ENCODE measurements around the gene PPP1R9A. TPM values are rescaled to one million over a fixed set of nuclear protein-coding genes. Genes with fewer than 3 reads are reported as not detected.

PPP1R9A gene
- total RNA-seq, 2 donors from 2014 or later: 15.1 to 29.4 TPM

- TF ChIP-seq, protein P1, sequence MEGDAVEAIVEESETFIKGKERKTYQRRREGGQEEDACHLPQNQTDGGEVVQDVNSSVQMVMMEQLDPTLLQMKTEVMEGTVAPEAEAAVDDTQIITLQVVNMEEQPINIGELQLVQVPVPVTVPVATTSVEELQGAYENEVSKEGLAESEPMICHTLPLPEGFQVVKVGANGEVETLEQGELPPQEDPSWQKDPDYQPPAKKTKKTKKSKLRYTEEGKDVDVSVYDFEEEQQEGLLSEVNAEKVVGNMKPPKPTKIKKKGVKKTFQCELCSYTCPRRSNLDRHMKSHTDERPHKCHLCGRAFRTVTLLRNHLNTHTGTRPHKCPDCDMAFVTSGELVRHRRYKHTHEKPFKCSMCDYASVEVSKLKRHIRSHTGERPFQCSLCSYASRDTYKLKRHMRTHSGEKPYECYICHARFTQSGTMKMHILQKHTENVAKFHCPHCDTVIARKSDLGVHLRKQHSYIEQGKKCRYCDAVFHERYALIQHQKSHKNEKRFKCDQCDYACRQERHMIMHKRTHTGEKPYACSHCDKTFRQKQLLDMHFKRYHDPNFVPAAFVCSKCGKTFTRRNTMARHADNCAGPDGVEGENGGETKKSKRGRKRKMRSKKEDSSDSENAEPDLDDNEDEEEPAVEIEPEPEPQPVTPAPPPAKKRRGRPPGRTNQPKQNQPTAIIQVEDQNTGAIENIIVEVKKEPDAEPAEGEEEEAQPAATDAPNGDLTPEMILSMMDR (IDR thresholded peaks at IDR 0.05): no peak
- no peak for TF ChIP-seq POLR2A (IDR thresholded peaks at IDR 0.05)
- Histone ChIP-seq H3K4me3 (no peak overlapping the region), H3K9me3 (no peaks in the 10 kb centered on the region), H3K27me3 (replicated peaks; ENCODE audit: insufficient read depth) (no peaks in the 10 kb centered on the region), H3K27ac (no peak overlapping the region), H3K36me3 (no peaks in the 10 kb centered on the region), H3K4me1 (replicated peaks) (no peaks in the 10 kb centered on the region)
- no peak for DNase-seq (ENCODE audit: low spot score)
- intact Hi-C loops (cut with DNase I): no loop called here
Measured at GRCh38 chr7:95056901-95057300, 149.5 kb downstream of the PPP1R9A start.

DNA sequence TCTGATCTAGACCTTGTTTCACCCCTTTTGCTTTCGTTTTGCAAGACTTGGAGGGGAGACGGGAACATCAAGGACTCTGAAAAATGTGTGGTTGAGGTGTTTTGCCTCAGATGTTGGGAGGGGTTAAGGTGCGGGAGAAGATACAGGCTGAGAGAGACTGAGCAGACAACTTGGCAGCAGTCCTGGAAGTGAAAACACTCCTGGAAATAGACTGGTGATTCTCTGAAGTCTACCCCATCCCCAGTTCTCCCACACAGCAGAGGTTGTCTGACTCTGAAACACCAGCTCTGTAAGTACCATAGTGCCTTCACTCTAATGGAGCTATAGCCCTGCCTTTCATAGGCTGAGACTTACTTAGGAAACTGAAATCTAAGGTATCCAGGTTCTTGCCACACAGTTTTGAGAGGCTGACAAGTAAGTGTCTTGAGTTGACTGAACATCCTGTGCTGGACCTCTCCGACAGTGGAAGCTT is 152.5 kb downstream of the PPP1R9A start:
- intact Hi-C loops (cut with DNase I): no loop called here
- TF ChIP-seq, protein P1 (IDR thresholded peaks at IDR 0.05): no peak
- TF ChIP-seq POLR2AphosphoS5 (IDR thresholded peaks at IDR 0.05): no peak
- no peak for TF ChIP-seq POLR2A (IDR thresholded peaks at IDR 0.05)
- 68% methylated on average over 4 of the region's 4 CpGs for WGBS
- no peaks in the 10 kb centered on the region for H3K36me3 ChIP-seq
- H3K27me3 ChIP-seq (replicated peaks; ENCODE audit: insufficient read depth): no peaks in the 10 kb centered on the region
- H3K4me3 ChIP-seq: no peak overlapping the region
- no peak for DNase-seq (ENCODE audit: low spot score)
- no peak overlapping the region for H3K27ac ChIP-seq
- H3K9me3 ChIP-seq: no peaks in the 10 kb centered on the region
- no peaks in the 10 kb centered on the region for H3K4me1 ChIP-seq (replicated peaks)

- DNase-seq (ENCODE audit: low spot score): no peak
- intact Hi-C loops (cut with DNase I): no loop called here
- H3K4me3 ChIP-seq: no peak overlapping the region
- H3K27ac ChIP-seq: no peak overlapping the region
- H3K4me1 ChIP-seq (replicated peaks): no peaks in the 10 kb centered on the region
- no peaks in the 10 kb centered on the region for H3K27me3 ChIP-seq (replicated peaks; ENCODE audit: insufficient read depth)
- TF ChIP-seq POLR2A (IDR thresholded peaks at IDR 0.05) (no peak), POLR2AphosphoS5 (IDR thresholded peaks at IDR 0.05) (no peak)
- TF ChIP-seq, protein P1 (IDR thresholded peaks at IDR 0.05): no peak
- no peaks in the 10 kb centered on the region for H3K9me3 ChIP-seq
- H3K36me3 ChIP-seq: no peaks in the 10 kb centered on the region
Measured at GRCh38 chr7:95062901-95063300, 155.5 kb downstream of the PPP1R9A start.

DNA sequence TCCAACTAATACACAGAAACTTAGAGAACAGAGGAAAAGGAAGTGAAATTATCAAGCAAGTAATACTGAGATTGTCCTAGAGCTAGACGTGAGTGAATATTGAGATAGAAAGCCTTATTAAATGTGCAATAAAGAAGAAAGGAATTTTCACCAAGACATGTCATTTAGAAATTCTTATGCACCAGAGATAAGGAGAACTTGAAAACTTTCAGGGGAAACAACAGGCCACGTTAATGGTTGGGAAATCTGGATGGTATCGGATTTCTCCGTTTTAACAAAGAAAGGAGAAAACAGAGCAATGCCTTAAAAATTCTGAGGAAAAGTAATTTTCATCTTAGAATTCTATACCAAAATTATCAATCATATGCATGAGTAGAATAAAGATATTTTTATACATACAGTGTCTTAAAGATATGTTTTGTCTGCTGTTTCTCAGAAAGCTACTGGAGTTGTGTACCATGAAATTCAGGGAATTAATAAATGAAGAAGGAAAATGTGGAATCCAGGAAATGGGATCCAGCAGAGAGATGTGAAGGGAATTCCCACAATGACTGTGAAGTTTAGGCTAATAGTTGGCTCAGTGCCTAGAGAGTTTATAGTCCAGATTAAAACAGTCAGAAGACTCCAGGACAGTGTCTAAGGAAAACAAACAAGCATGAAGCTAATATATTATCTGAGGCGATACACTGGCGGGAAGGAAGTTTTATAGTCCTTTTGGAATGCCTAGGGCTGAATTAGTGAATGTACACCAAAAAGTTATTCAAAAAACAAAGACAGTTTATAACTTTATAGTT is 159.5 kb downstream of the PPP1R9A start:
- 53% methylated on average over 6 of the region's 6 CpGs for WGBS
- intact Hi-C loops (cut with DNase I): no loop called here

More for the DNA sequence above, 159.5 kb downstream of the PPP1R9A start:
- no peak for TF ChIP-seq POLR2A (IDR thresholded peaks at IDR 0.05)
- TF ChIP-seq POLR2AphosphoS5 (IDR thresholded peaks at IDR 0.05): no peak
- TF ChIP-seq, protein P1 (IDR thresholded peaks at IDR 0.05): no peak
- Histone ChIP-seq H3K4me1 (replicated peaks) (no peaks in the 10 kb centered on the region), H3K27ac (no peak overlapping the region), H3K36me3 (no peaks in the 10 kb centered on the region), H3K9me3 (no peaks in the 10 kb centered on the region), H3K27me3 (replicated peaks; ENCODE audit: insufficient read depth) (no peaks in the 10 kb centered on the region), H3K4me3 (no peak overlapping the region)
- no peak for DNase-seq (ENCODE audit: low spot score)

Data from prostate gland (tissue), 2 donors.